HG03196 (cell line): Measurements from ENCODE around the gene GLRA2.

Experiments
- ATAC-seq: cut with Tn5 transposase; IDR thresholded peaks from one replicate; pipeline ENCODE4 v1.9.1; 2021; ENCODE audit not compliant: unreplicated experiment

GLRA2 gene

GRCh38 chrX:14697451-14697850, 168.1 kb downstream of the GLRA2 start:
- no peak for ATAC-seq

- ATAC-seq, result no peak
These were observed 169.5 kb downstream of the GLRA2 start for GRCh38 chrX:14698790-14699189.

- no peak for ATAC-seq
These were observed 171.6 kb downstream of the GLRA2 start for GRCh38 chrX:14700982-14701381.

- no peak for ATAC-seq
These were observed 172.8 kb downstream of the GLRA2 start for GRCh38 chrX:14702145-14702544.

GRCh38 chrX:14712096-14712495, 182.8 kb downstream of the GLRA2 start:
- no peak for ATAC-seq

GRCh38 chrX:14717949-14718348, 188.6 kb downstream of the GLRA2 start:
- no peak for ATAC-seq

- ATAC-seq, result no peak
These were observed 189.1 kb downstream of the GLRA2 start for GRCh38 chrX:14718403-14718802.

- ATAC-seq, result no peak
These were observed 199.7 kb downstream of the GLRA2 start for GRCh38 chrX:14729058-14729457.

GRCh38 chrX:14738643-14739042, 209.3 kb downstream of the GLRA2 start:
- no peak for ATAC-seq

GRCh38 chrX:14753441-14753840, 224.1 kb downstream of the GLRA2 start:
- no peak for ATAC-seq

GRCh38 chrX:14758029-14758491, 228.7 kb downstream of the GLRA2 start:
- no peak for ATAC-seq

- no peak for ATAC-seq
These were observed 246.1 kb downstream of the GLRA2 start for GRCh38 chrX:14775416-14775815.

GRCh38 chrX:14776901-14777300, 247.6 kb downstream of the GLRA2 start:
- ATAC-seq, result no peak

- no peak for ATAC-seq
These were observed 248.2 kb downstream of the GLRA2 start for GRCh38 chrX:14777525-14777924.

- no peak for ATAC-seq
These were observed 250.2 kb downstream of the GLRA2 start for GRCh38 chrX:14779580-14779979.
